ENCODE results near the gene ACTA2. TPM values are rescaled to one million over a fixed set of nuclear protein-coding genes. Genes with fewer than 3 reads are reported as not detected.

The ACTA2 gene
- total and polyA plus RNA-seq, 2 donors (not counting 1 experiment from before 2014, with no cell fraction given) = 1.8 to 3.7 TPM

- H4K20me1 ChIP-seq (ENCODE audit: control insufficient read depth, insufficient read depth, low read length, poor library complexity, severe bottlenecking) = no peaks in the 10 kb centered on the region
- POLR2A ChIA-PET = no interaction called here
Measured at GRCh38 chr10:88895250-88895649, 57.3 kb downstream of the ACTA2 start.

GRCh38 chr10:88893611-88894010, 59.0 kb downstream of the ACTA2 start:
- Histone ChIP-seq H3K4me3 (ENCODE audit: control extremely low read depth in 1 of 5, extremely low read depth in 1 of 5, insufficient read depth in 1 of 5, low read depth in 2 of 5, low read length in 4 of 5) (no peak overlapping the region), H3K27ac (ENCODE audit: low read length in 2 of 2) (no peak overlapping the region), H2AFZ (ENCODE audit: insufficient read depth, low read depth, low read length, poor library complexity, severe bottlenecking) (no peak overlapping the region), H3K36me3 (replicated peaks in 1 of 2; ENCODE audit: control extremely low read depth in 1 of 2, control insufficient read depth in 1 of 2, extremely low read depth in 1 of 2, insufficient read depth in 2 of 2, low read length in 1 of 2) (peaks cover 4 to 19% of the 10 kb centered on the region in 2 experiments), H4K20me1 (ENCODE audit: control insufficient read depth, insufficient read depth, low read length, poor library complexity, severe bottlenecking) (no peaks in the 10 kb centered on the region), H3K27me3 (replicated peaks in 1 of 4; ENCODE audit: control extremely low read depth in 1 of 4, control insufficient read depth in 3 of 4, insufficient read depth in 4 of 4, low read length in 3 of 4) (no peaks in the 10 kb centered on the region), H3K4me2 (replicated peaks; ENCODE audit: low read depth, low read length, poor library complexity, severe bottlenecking) (no peak overlapping the region), H3K9ac (ENCODE audit: low read length) (no peak overlapping the region), H3K4me1 (ENCODE audit: control insufficient read depth in 2 of 2, insufficient read depth in 2 of 2, low read length in 2 of 2) (peaks cover 14 to 38% of the 10 kb centered on the region in 2 donors), H3K9me3 (ENCODE audit: control extremely low read depth in 1 of 3, control insufficient read depth in 2 of 3, insufficient read depth in 1 of 3, low read length in 2 of 3) (no peaks in the 10 kb centered on the region), H3K79me2 (ENCODE audit: control insufficient read depth, insufficient read depth, low read length) (peaks cover 71% of the 10 kb centered on the region)
- ChIA-PET CTCF (no interaction called here), POLR2A (no interaction called here)
- H3K4me1 Mint-ChIP-seq = peaks cover 62% of the 10 kb centered on the region
- intact Hi-C loops (cut with micrococcal nuclease) = no loop called here
- no peak overlapping the region for H3K4me3 Mint-ChIP-seq
- TF ChIP-seq EZH2 (IDR thresholded peaks at IDR 0.05; ENCODE audit: borderline replicate concordance, insufficient read depth, low read depth, low read length, poor library complexity, severe bottlenecking) = no peak
- H3K27me3 Mint-ChIP-seq = no peaks in the 10 kb centered on the region
- ATAC-seq (ENCODE audit: low read depth) (no peak), DNase-seq (no peak)
- peak overlapping the region; percentile 28 for H3K27ac Mint-ChIP-seq
- 100% methylated on average over 2 of the region's 3 CpGs for WGBS (ENCODE audit: insufficient coverage)
- H3K9me3 Mint-ChIP-seq (ENCODE audit: insufficient read depth) = no peaks in the 10 kb centered on the region

More at GRCh38 chr10:88895250-88895649, 57.3 kb downstream of the ACTA2 start:
- ATAC-seq (ENCODE audit: low read depth) (no peak), DNase-seq (no peak)
- intact Hi-C loops (cut with micrococcal nuclease) = no loop called here
- no CpG with 5 or more reads among the region's 1 CpG for WGBS (ENCODE audit: insufficient coverage)
- CTCF ChIA-PET = interaction anchor here (0.8 to 2.0 kb wide), 7 partner anchors 11 to 60 kb away, joined by 3 to 12 read pairs (median 3); partner anchors contain the start of gene STAMBPL1
- H3K79me2 ChIP-seq (ENCODE audit: control insufficient read depth, insufficient read depth, low read length) = peaks cover 56% of the 10 kb centered on the region
- no peak overlapping the region for H3K4me3 ChIP-seq (ENCODE audit: control extremely low read depth in 1 of 5, extremely low read depth in 1 of 5, insufficient read depth in 1 of 5, low read depth in 2 of 5, low read length in 4 of 5)
- Mint-ChIP-seq H3K4me3 (no peak overlapping the region), H3K27me3 (no peaks in the 10 kb centered on the region), H3K9me3 (ENCODE audit: insufficient read depth) (no peaks in the 10 kb centered on the region), H3K4me1 (peaks cover 60% of the 10 kb centered on the region), H3K27ac (peak overlapping the region; percentile 37)
- H3K9ac ChIP-seq (ENCODE audit: low read length) = no peak overlapping the region
- H3K9me3 ChIP-seq (ENCODE audit: control extremely low read depth in 1 of 3, control insufficient read depth in 2 of 3, insufficient read depth in 1 of 3, low read length in 2 of 3) = no peaks in the 10 kb centered on the region
- no peak overlapping the region for H3K4me2 ChIP-seq (replicated peaks; ENCODE audit: low read depth, low read length, poor library complexity, severe bottlenecking)
- H3K4me1 ChIP-seq (ENCODE audit: control insufficient read depth in 2 of 2, insufficient read depth in 2 of 2, low read length in 2 of 2) = peaks cover 16 to 46% of the 10 kb centered on the region in 2 donors
- no peak overlapping the region for H3K27ac ChIP-seq (ENCODE audit: low read length in 2 of 2)
- H2AFZ ChIP-seq (ENCODE audit: insufficient read depth, low read depth, low read length, poor library complexity, severe bottlenecking) = no peak overlapping the region
- H3K27me3 ChIP-seq (replicated peaks in 1 of 4; ENCODE audit: control extremely low read depth in 1 of 4, control insufficient read depth in 3 of 4, insufficient read depth in 4 of 4, low read length in 3 of 4) = no peaks in the 10 kb centered on the region
- no peak for TF ChIP-seq EZH2 (IDR thresholded peaks at IDR 0.05; ENCODE audit: borderline replicate concordance, insufficient read depth, low read depth, low read length, poor library complexity, severe bottlenecking)
- no peak for TF ChIP-seq CTCF (IDR thresholded peaks at IDR 0.05)
- H3K36me3 ChIP-seq (replicated peaks in 1 of 2; ENCODE audit: control extremely low read depth in 1 of 2, control insufficient read depth in 1 of 2, extremely low read depth in 1 of 2, insufficient read depth in 2 of 2, low read length in 1 of 2) = peaks cover 4 to 19% of the 10 kb centered on the region in 2 experiments
